ENCODE measurements around the gene OTUD3. TPM values are rescaled to one million over a fixed set of nuclear protein-coding genes. Genes with fewer than 3 reads are reported as not detected.

Gene OTUD3
- total RNA-seq, 6 experiments from 2014 or later = 0.98 to 3.4 (median 1.3) TPM

GRCh38 chr1:19850214-19850613 lies 32.0 kb upstream of the OTUD3 start:
- H3K27ac ChIP-seq = no peak overlapping the region
- WGBS (ENCODE audit: insufficient coverage, low coverage, low lambda C conversion rate, missing lambda C conversion rate) = 51% methylated on average over 6 of the region's 7 CpGs
- no peaks in the 10 kb centered on the region for H3K9me3 ChIP-seq
- H3K27me3 ChIP-seq = no peaks in the 10 kb centered on the region
- H3K4me3 ChIP-seq = no peak overlapping the region
- H3K36me3 ChIP-seq = no peaks in the 10 kb centered on the region
- intact Hi-C loops (cut with DNase I) = no loop called here
- no peak for ATAC-seq
- DNase-seq = no peak
- TF ChIP-seq, protein P1, sequence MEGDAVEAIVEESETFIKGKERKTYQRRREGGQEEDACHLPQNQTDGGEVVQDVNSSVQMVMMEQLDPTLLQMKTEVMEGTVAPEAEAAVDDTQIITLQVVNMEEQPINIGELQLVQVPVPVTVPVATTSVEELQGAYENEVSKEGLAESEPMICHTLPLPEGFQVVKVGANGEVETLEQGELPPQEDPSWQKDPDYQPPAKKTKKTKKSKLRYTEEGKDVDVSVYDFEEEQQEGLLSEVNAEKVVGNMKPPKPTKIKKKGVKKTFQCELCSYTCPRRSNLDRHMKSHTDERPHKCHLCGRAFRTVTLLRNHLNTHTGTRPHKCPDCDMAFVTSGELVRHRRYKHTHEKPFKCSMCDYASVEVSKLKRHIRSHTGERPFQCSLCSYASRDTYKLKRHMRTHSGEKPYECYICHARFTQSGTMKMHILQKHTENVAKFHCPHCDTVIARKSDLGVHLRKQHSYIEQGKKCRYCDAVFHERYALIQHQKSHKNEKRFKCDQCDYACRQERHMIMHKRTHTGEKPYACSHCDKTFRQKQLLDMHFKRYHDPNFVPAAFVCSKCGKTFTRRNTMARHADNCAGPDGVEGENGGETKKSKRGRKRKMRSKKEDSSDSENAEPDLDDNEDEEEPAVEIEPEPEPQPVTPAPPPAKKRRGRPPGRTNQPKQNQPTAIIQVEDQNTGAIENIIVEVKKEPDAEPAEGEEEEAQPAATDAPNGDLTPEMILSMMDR (IDR thresholded peaks at IDR 0.05) = no peak
- H3K4me1 ChIP-seq = no peaks in the 10 kb centered on the region

- H3K4me3 ChIP-seq = no peak overlapping the region
- no peak overlapping the region for H3K27ac ChIP-seq
- no peaks in the 10 kb centered on the region for H3K36me3 ChIP-seq
- ATAC-seq = no peak
- DNase-seq = no peak
- H3K27me3 ChIP-seq = no peaks in the 10 kb centered on the region
- no peak for TF ChIP-seq POLR2A (IDR thresholded peaks at IDR 0.05)
- TF ChIP-seq, protein P1 (IDR thresholded peaks at IDR 0.05) = no peak
- no CpG with 5 or more reads among the region's 1 CpG for WGBS (ENCODE audit: insufficient coverage, low coverage, low lambda C conversion rate, missing lambda C conversion rate)
- intact Hi-C loops (cut with DNase I) = no loop called here
- no peaks in the 10 kb centered on the region for H3K4me1 ChIP-seq
- no peaks in the 10 kb centered on the region for H3K9me3 ChIP-seq
Observed at GRCh38 chr1:19852036-19852435, 30.2 kb upstream of the OTUD3 start.

DNA sequence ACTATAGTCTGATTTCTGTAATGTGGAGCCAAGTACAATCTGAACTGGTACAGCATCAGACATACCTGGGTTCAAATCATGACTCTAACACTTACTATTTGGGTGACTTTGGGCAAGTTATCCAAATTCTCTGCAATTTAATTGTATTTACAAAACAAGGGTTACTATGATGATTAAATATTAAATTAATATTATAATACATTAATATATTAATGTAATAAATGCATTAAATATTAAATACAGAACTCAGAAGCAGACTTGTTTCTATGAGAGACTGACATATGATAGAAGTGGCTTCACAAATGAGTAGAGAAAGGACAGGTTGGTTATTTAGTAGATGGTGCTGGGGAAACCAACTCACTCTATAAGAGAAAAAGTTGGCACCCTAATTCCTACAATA lies 27.3 kb upstream of the OTUD3 start:
- TF ChIP-seq, protein P1 (IDR thresholded peaks at IDR 0.05) = no peak
- no peak for TF ChIP-seq POLR2A (IDR thresholded peaks at IDR 0.05)
- no peaks in the 10 kb centered on the region for H3K36me3 ChIP-seq
- no peak for DNase-seq
- no peaks in the 10 kb centered on the region for H3K27me3 ChIP-seq
- no peak overlapping the region for H3K4me3 ChIP-seq
- no peak for ATAC-seq
- no peaks in the 10 kb centered on the region for H3K4me1 ChIP-seq
- no peaks in the 10 kb centered on the region for H3K9me3 ChIP-seq
- H3K27ac ChIP-seq = no peak overlapping the region
- intact Hi-C loops (cut with DNase I) = no loop called here

DNA sequence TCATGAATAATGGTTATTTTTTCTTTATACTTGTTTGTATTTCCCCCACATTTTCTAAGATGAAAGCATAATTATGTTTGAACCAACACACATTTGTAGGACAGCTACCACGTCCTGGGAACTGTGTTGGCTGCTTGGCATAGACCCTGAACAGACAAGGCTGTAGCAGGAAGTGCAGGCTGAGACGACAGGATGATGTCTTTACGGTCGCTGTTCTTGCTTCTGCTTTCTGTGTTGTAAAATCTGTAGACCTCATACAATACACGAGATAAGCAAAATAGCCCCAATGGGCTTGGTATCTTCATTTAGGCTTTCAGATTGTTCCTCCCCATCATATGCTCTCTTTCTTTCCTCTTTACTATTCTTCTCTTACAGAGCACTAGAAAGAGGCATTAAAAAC lies 23.3 kb upstream of the OTUD3 start:
- Histone ChIP-seq H3K27me3 (no peaks in the 10 kb centered on the region), H3K9me3 (no peaks in the 10 kb centered on the region), H3K4me3 (no peak overlapping the region), H3K4me1 (no peaks in the 10 kb centered on the region), H3K36me3 (no peaks in the 10 kb centered on the region), H3K27ac (no peak overlapping the region)
- ATAC-seq (no peak), DNase-seq (no peak)
- no peak for TF ChIP-seq POLR2A (IDR thresholded peaks at IDR 0.05)
- TF ChIP-seq, protein P1 (IDR thresholded peaks at IDR 0.05) = no peak
- WGBS (ENCODE audit: insufficient coverage, low coverage, low lambda C conversion rate, missing lambda C conversion rate) = 27% methylated on average over 5 of the region's 5 CpGs
- intact Hi-C loops (cut with DNase I) = no loop called here

DNA sequence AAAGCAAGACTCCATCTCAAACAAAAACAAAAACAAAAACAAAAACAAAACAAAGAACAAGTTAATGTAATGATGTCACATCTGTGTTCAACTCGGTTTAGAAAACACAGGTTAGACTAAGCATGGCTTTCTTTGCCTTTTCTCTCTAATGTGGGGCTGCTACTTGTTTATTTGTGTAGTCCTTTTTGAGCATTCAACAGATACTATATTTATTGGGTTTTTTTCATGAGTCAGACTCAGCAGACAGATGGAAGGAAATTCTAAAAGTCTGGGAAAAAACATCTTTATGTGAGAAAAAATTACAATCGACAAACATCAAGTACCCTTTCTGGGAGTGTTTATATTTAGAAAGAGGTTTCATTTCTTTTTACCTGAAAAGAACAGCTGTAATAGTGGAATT lies 22.3 kb upstream of the OTUD3 start:
- WGBS (ENCODE audit: insufficient coverage, low coverage, low lambda C conversion rate, missing lambda C conversion rate) = 75% methylated on average over 2 of the region's 2 CpGs
- intact Hi-C loops (cut with DNase I) = no loop called here

More for the DNA sequence above, 22.3 kb upstream of the OTUD3 start:
- H3K4me1 ChIP-seq = no peaks in the 10 kb centered on the region
- no peak for DNase-seq
- no peak for ATAC-seq
- no peak overlapping the region for H3K27ac ChIP-seq
- no peak overlapping the region for H3K4me3 ChIP-seq
- H3K27me3 ChIP-seq = no peaks in the 10 kb centered on the region
- TF ChIP-seq, protein P1 (IDR thresholded peaks at IDR 0.05) = no peak
- TF ChIP-seq POLR2A (IDR thresholded peaks at IDR 0.05) = no peak
- no peaks in the 10 kb centered on the region for H3K9me3 ChIP-seq
- no peaks in the 10 kb centered on the region for H3K36me3 ChIP-seq
